ENCODE results near the gene PKP1. TPM values are rescaled to one million over a fixed set of nuclear protein-coding genes. Genes with fewer than 3 reads are reported as not detected.

The PKP1 gene
- total RNA-seq, 4 donors from 2014 or later, result 0.93 to 9.6 (median 3.6) TPM

DNA sequence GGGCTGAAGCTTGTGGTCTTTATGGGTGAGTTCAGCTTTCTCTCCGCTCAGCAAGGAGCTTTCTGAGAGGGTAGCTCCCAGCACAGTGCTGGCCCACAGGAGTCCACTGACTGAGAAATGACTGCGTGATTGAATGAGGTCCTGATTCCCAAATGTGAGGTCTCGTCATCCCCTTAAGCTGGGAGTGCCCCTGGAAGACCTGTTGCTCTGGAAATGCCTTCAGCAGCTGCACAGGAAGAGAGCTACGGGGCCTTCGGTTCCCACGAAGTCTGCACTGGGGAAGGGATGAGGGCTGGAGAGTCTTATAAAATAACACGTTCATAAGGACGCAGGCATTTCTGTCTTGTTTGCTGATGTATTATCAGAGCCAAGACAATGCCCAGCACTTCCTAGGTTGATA is 80.2 kb downstream of the PKP1 start:
- TF ChIP-seq, protein P1, sequence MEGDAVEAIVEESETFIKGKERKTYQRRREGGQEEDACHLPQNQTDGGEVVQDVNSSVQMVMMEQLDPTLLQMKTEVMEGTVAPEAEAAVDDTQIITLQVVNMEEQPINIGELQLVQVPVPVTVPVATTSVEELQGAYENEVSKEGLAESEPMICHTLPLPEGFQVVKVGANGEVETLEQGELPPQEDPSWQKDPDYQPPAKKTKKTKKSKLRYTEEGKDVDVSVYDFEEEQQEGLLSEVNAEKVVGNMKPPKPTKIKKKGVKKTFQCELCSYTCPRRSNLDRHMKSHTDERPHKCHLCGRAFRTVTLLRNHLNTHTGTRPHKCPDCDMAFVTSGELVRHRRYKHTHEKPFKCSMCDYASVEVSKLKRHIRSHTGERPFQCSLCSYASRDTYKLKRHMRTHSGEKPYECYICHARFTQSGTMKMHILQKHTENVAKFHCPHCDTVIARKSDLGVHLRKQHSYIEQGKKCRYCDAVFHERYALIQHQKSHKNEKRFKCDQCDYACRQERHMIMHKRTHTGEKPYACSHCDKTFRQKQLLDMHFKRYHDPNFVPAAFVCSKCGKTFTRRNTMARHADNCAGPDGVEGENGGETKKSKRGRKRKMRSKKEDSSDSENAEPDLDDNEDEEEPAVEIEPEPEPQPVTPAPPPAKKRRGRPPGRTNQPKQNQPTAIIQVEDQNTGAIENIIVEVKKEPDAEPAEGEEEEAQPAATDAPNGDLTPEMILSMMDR (IDR thresholded peaks at IDR 0.05), result no peak
- DNase-seq (ENCODE audit: low spot score) (no peak), ATAC-seq (ENCODE audit: low FRiP score) (no peak)

DNA sequence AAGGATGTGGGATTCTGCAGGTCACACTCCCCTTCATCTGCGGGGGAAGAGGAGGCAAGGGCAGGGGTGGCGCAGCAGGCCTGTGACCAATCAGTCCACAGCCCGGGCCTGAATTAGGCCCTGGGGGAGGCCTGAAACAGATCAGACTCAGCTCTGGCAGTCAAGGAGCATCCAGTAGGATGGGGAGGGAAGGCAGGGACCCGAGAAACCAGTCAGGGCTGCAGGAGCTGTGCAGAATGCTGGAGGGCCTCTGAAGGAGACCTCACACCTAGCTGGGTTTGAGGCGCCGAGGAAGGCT is 81.5 kb downstream of the PKP1 start:
- no peak for DNase-seq (ENCODE audit: low spot score)
- TF ChIP-seq, protein P1 (IDR thresholded peaks at IDR 0.05), result no peak

DNA sequence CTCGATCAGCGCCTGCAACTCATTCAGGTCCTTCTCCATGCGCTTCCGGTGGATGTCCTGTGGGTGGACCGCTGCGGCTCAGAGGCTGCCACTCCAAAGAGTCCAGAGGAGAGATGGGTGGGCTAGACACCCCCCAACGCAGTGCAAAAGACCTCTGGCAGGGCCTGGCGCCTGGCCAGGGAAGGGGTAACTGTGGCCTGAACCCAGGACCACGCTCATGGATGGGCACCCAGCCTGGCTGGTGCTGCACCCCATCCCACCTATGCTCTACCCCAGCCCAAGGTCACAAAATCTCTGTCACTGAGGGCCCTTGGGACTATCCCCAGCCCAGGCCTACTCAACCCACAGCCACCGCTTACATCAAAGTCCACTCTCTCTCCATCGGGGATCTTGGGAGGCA is 81.9 kb downstream of the PKP1 start:
- TF ChIP-seq, protein P1 (IDR thresholded peaks at IDR 0.05), result no peak
- no peak for DNase-seq (ENCODE audit: low spot score)

More for the DNA sequence above, 81.5 kb downstream of the PKP1 start:
- no peak for ATAC-seq (ENCODE audit: low FRiP score)

DNA sequence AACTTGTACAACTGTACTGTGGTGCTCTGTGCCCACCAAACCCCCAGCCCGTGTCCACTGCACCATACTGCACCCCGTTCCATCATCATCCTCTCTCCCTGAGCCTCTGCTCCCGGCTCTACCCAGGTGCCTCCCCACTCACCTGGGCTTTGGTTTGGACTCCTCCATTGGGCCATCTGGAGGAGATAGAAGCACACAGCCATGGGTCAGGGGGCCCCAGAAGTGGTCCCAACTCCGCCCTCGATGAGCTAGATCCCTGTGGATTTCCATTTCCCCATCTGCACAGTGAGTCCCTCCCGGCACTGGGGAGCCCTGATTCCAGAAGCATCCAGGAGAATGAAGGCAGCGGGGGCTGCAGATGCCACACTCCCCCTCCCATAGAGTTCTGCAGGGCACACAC is 83.4 kb downstream of the PKP1 start:
- ATAC-seq (ENCODE audit: low FRiP score), result no peak
- DNase-seq (ENCODE audit: low spot score), result no peak
- TF ChIP-seq, protein P1 (IDR thresholded peaks at IDR 0.05), result no peak

More for the DNA sequence above, 81.9 kb downstream of the PKP1 start:
- ATAC-seq (ENCODE audit: low FRiP score), result no peak

DNA sequence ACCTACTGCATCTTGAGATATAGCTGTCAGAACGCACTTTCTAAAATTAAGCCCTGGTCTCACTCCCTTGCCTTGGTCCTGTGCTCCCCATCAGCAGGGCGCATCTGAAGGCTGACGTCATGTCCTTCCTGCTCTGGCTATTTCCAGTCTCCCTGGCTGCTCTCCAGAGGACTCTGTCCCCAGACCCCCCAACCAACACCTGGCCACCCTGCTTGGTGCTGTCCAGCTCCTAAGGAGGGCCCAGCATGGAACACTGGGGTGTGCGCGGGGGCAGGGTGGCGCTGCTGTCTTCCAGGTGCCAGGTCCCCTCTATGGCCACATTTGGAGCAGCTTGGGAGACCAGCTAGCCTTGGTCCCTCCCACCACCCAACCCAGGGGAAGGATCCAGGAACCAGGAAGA is 85.9 kb downstream of the PKP1 start:
- TF ChIP-seq, protein P1 (IDR thresholded peaks at IDR 0.05), result no peak
- ATAC-seq (ENCODE audit: low FRiP score) (no peak), DNase-seq (ENCODE audit: low spot score) (no peak)

DNA sequence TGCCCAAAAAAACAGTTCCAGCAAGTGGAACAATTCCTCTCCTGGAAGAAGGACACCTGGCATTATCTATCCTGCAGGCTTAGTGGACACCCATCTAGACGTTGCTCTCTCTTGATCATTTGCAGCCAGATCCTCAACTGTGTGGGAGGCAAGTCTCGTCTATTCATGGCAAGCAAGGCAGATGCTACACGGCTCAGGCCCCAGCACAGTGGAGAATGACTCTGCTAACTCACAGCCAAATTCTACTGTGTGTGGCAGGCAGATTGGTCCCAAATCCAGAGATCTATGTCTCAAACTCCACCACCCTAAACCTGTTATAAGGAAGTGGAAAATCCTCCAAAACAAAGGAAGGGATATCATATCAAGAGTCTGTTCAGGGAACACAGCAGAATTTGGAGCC is 87.2 kb downstream of the PKP1 start:
- DNase-seq (ENCODE audit: low spot score), result no peak
- ATAC-seq (ENCODE audit: low FRiP score), result no peak
- TF ChIP-seq, protein P1 (IDR thresholded peaks at IDR 0.05), result no peak

DNA sequence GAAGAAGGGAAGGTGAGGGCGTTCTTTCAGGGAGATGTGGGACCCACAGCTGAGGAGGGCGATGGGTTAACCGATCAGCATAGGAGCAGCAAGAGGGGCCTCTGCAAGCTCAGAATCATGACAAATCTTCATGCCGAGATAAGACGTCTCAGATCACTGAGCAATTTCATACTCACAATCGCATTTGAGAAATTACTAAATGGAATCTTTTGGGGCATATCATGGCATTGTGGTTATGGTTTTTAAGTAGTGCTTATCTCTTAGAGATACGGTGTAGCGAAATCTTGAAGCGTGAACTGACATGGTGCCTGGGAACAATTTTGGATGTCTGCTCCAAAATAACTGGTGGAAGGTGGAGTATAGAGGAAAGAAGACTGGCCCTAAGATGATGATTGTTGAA is 88.0 kb downstream of the PKP1 start:
- DNase-seq (ENCODE audit: low spot score) (no peak), ATAC-seq (ENCODE audit: low FRiP score) (no peak)
- TF ChIP-seq, protein P1 (IDR thresholded peaks at IDR 0.05), result no peak

Data from omental fat pad (tissue), 4 donors.